ENCODE results near the gene RGL4.

DNA sequence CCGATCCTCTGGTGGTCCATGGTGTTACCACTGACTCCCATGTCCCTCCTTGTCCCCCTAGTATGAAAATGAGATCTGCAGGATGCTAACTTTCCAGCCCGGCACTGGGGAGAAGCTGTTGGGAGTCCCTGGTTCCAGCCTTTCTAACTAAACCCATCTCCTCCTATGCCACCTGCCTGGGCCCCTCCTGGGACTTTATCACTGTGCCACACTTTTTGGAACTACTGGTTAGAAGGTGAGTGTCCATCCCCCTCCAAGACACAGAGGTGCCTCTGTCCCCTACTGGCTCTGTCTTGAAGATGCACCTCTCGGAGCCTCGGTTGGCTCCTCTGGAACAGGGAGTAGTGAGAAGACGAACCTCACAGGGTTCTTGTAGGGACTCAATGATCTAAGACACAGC is at the start of gene RGL4:
- TF ChIP-seq, protein P1, sequence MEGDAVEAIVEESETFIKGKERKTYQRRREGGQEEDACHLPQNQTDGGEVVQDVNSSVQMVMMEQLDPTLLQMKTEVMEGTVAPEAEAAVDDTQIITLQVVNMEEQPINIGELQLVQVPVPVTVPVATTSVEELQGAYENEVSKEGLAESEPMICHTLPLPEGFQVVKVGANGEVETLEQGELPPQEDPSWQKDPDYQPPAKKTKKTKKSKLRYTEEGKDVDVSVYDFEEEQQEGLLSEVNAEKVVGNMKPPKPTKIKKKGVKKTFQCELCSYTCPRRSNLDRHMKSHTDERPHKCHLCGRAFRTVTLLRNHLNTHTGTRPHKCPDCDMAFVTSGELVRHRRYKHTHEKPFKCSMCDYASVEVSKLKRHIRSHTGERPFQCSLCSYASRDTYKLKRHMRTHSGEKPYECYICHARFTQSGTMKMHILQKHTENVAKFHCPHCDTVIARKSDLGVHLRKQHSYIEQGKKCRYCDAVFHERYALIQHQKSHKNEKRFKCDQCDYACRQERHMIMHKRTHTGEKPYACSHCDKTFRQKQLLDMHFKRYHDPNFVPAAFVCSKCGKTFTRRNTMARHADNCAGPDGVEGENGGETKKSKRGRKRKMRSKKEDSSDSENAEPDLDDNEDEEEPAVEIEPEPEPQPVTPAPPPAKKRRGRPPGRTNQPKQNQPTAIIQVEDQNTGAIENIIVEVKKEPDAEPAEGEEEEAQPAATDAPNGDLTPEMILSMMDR (IDR thresholded peaks at IDR 0.05), result no peak
- TF ChIP-seq POLR2A (IDR thresholded peaks at IDR 0.05; ENCODE audit: low read depth) (no peak), POLR2AphosphoS5 (IDR thresholded peaks at IDR 0.05) (no peak), EP300 (IDR thresholded peaks at IDR 0.05) (no peak)
